ENCODE results near the gene GLOD5.

GLOD5 gene

DNA sequence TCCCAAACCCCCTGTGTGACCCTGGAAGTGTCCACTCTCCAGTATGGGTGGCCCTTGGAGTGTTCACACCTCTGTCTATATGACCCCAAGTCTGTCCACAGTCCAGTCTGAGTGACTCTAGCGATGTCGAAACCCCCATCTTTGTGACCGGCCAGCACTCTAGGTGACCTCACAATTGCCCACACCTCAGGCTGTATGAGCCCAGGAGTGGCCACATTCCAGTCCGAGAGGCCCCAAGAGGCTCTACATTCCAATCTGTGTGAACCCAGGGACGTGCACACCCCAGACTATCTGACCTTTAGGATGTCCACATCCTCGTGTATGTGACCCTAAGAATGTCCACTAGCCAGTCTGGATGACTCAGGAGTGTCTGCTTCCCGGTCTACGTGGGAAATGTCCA is 7.3 kb upstream of the GLOD5 start:
- no peak for DNase-seq

GRCh38 chrX:48769230-48769629 is 7.7 kb downstream of the GLOD5 start:
- no peak for DNase-seq

DNA sequence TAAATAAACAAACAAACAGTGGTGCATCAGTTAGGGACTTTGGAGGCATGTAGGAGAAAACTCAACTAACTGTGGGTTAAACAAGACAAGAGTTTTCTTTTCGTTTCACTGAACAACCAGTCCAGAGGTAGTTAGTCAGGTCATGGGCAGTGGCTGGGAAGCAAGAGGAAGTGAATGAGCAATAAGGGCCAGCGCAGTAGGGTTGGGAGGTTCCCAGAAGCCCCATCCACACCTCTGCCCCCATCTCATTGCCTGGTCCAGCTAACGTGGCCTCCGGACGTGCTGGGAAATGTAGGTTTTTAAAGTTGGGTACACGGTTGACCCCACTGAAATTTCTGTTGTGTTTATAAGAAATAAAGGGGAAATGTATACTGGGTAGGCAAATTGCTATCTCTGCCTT is 8.7 kb downstream of the GLOD5 start:
- DNase-seq = no peak

DNA sequence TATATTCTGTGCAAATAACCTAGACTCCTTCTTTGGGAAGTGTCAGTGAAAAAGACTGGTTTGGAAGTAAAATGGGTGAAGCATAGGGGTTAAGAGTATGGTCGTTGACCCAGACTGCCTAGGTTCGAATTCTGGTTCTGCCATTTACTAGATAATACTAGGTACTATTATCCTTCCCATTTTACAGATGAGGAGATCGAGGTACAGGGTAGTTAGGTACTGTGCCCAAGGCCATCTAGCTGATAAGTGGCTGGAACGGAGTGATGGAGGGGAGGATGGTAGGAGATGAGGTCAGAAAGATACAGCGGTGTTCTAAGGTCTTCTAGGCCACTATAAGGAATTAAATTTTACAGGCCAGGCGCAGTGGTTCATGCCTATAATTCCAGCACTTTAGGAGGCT is 11.1 kb downstream of the GLOD5 start:
- DNase-seq = no peak

- DNase-seq = no peak
Measured at GRCh38 chrX:48776818-48777439, 15.4 kb downstream of the GLOD5 start.

- DNase-seq = no peak
Measured at GRCh38 chrX:48779399-48779798, 17.9 kb downstream of the GLOD5 start.

GRCh38 chrX:48781705-48782104 is 20.2 kb downstream of the GLOD5 start:
- no peak for DNase-seq

- DNase-seq = no peak
Measured at GRCh38 chrX:48782216-48782615, 20.7 kb downstream of the GLOD5 start.

DNA sequence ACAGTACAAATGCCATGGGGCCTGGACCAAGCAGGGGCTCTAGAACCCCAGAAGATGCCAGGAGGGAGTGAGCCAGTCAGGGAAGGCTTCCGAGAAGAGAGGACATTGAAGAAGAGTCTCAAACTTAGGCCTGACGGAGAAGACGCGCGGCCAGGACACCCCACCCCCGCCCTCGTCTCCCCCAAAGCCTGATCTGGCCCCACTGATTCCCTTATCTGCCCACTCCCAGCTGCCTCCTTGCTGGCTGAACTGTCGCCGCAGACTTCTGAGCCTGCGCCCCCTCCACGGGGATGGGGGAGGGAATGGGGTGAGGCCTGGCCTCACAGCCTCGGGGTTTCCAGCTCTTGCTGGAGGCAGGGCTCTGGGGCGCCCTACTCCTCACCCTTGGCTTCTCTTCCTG is 21.2 kb downstream of the GLOD5 start:
- DNase-seq = no peak

- DNase-seq = no peak
Measured at GRCh38 chrX:48784726-48785125, 23.2 kb downstream of the GLOD5 start.

DNA sequence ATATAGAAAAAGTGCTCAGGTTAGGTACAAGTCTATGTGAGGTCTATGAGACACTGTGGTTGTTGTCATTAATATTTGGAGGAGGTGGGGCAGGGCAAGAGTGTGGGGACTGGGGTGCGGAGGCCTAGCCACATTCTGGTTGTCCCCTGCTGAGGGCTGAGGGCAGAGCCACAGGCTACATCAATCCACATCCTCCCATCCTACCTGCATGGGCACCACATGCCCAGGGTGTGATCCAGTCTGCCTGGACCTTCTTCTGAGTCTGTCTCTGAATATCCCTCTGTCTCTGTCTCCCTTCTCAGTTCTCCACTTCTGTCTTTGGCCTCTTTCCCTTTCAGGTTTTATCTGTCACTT is 23.6 kb downstream of the GLOD5 start:
- DNase-seq = no peak

GRCh38 chrX:48785540-48786214 is 24.1 kb downstream of the GLOD5 start:
- no peak for DNase-seq

GRCh38 chrX:48786341-48786800 is 24.8 kb downstream of the GLOD5 start, which contains the start of gene GATA1:
GATA1 (plus strand) TSS chrX:48786590; CDS start chrX:48791110, 4,520 bp downstream.
- no peak for DNase-seq

DNA sequence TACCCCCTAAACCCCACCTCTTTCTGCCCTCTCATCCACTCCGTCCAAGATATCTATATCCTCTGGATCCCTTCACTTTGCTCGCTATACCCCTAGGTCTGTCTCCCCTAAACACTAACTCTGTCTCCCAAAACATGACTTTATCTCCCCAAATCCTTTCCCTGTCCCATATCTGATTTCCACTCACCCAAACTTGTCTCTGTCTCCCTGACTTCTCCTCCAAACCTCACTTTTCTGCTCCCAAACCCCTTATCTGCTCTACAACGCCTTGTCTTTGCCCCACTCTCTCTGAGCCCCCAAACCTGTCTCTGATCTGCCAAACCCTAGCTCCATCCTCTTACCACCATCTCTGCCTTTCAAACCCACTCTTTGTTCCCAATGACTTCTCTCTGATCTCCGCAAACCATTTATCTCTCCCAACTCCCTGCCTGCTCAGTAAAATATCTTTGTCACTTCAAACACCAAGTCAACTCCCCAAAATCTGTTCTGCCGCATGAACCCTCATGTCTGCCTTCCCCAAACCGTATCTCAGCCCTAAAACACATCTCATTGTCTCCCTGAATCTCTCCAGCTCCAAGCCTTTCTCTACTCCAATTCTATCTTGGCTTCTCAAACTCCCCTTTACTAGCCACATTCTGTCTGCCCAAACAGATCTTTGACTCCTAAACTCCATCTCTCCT is 25.4 kb downstream of the GLOD5 start:
- DNase-seq = no peak

DNA sequence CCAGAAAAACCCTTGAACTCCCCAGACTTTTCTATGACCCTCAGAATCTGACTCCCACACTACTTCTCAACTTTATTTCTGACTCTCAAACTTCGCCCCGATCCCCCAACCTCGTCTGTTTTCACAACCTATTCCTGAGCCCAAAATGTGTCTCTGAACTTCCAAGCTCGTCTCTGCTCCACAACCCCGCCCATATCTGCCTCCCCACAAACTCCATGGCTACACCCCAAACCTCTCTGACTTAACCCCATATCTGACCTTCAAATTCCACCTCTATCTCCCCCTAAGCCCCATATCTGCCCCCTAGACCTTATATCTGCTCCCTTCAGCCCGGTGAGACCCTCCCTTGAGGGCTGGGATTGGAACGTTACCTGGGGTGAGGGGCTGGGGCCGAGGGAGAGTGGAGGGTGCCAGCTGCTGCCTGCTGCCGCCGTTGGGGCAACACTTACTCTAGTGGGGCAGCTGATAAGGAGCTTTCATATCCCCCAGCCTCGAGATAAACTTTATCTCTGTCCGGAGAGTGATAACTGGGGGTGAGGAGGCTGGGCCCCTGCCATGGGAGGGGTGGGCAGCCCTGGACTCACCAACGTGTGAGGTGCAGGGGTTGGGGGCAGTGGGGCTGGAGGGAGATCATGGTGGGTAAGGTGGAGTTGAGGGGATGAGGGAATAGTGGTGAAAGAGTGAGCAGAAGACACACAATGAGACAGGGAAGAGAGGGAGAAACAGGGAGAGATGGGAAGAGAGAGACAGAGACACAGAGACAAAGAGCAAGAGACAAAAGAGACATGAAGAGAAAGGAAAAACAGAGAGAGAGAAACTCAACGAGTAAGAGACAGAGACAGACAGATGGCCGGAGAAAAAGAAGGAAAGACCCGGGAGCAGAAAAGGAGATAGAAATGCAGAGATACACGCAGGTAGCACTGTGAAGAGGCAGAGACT is 26.2 kb downstream of the GLOD5 start:
- DNase-seq = no peak

GRCh38 chrX:48789366-48790220 is 28.0 kb downstream of the GLOD5 start:
- DNase-seq = no peak

- no peak for DNase-seq
Measured at GRCh38 chrX:48790477-48790876, 28.9 kb downstream of the GLOD5 start.

DNA sequence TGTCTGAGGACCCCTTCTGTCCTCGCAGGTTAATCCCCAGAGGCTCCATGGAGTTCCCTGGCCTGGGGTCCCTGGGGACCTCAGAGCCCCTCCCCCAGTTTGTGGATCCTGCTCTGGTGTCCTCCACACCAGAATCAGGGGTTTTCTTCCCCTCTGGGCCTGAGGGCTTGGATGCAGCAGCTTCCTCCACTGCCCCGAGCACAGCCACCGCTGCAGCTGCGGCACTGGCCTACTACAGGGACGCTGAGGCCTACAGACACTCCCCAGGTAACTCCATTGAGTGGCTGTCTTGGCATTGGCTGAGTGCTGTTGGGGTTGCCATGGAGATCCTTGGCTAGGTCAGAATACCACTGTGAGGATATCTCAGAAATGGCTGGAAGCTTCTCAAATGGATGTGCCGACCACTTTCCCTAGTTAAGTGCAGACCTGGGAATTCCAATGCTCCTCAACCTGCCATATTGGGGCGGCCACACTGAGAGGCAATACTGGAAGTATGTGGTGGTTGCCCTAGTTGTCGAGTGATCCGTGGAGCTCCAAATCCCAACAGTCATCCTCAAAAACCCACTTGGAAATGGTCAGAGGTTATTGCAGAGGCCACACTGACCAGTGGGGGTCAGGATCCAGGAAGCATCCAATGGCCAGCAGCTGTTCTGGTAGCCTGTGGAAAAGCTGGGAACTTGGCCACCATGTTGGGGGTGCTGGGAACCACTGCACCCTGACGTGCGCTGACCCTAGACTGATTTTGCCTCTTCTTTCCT is 29.7 kb downstream of the GLOD5 start:
- DNase-seq = no peak

GRCh38 chrX:48792219-48792618 is 30.7 kb downstream of the GLOD5 start:
- no peak for DNase-seq

DNA sequence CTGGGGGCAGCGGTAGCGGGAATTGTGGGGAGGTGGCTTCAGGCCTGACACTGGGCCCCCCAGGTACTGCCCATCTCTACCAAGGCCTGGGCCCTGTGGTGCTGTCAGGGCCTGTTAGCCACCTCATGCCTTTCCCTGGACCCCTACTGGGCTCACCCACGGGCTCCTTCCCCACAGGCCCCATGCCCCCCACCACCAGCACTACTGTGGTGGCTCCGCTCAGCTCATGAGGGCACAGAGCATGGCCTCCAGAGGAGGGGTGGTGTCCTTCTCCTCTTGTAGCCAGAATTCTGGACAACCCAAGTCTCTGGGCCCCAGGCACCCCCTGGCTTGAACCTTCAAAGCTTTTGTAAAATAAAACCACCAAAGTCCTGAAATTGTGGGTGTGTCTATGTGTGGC is 32.4 kb downstream of the GLOD5 start:
- no peak for DNase-seq

GRCh38 chrX:48794340-48794910 is 32.9 kb downstream of the GLOD5 start:
- DNase-seq = no peak

Measured in AML-193 (cell line).